Neural progenitor cell (in vitro differentiated cells): ENCODE results near the gene NACAD.

ENCODE experiments used
- CTCF ChIP-seq: fragments of 200-600 bp; sonication (generic); IDR thresholded peaks from 2 replicates; pipeline ENCODE4 v1.5.1; 2017; ENCODE audit warnings: antibody characterized with exemption, mild to moderate bottlenecking
- EZH2 ChIP-seq: fragments of 200-600 bp; sonication (generic); IDR thresholded peaks from 2 replicates; pipeline ENCODE4 v1.6.1; 2017; ENCODE audit warnings: antibody characterized with exemption, mild to moderate bottlenecking, moderate library complexity

GRCh38 chr7:45092931-45093235, 4.1 kb upstream of the NACAD start:
- TF ChIP-seq CTCF (no peak), EZH2 (no peak)
